ENCODE data around the gene ROGDI.

The ROGDI gene

GRCh38 chr16:4750896-4751295, 51.5 kb downstream of the ROGDI start:
- H3K4me3 ChIP-seq (ENCODE audit: low read depth, low read length) = no peak overlapping the region
- no peaks in the 10 kb centered on the region for H3K27me3 ChIP-seq
- no peaks in the 10 kb centered on the region; the same call in 1 of the 2 replicates for H3K4me1 ChIP-seq
- H3K36me3 ChIP-seq = peaks cover 36% of the 10 kb centered on the region
- TF ChIP-seq, protein P1, sequence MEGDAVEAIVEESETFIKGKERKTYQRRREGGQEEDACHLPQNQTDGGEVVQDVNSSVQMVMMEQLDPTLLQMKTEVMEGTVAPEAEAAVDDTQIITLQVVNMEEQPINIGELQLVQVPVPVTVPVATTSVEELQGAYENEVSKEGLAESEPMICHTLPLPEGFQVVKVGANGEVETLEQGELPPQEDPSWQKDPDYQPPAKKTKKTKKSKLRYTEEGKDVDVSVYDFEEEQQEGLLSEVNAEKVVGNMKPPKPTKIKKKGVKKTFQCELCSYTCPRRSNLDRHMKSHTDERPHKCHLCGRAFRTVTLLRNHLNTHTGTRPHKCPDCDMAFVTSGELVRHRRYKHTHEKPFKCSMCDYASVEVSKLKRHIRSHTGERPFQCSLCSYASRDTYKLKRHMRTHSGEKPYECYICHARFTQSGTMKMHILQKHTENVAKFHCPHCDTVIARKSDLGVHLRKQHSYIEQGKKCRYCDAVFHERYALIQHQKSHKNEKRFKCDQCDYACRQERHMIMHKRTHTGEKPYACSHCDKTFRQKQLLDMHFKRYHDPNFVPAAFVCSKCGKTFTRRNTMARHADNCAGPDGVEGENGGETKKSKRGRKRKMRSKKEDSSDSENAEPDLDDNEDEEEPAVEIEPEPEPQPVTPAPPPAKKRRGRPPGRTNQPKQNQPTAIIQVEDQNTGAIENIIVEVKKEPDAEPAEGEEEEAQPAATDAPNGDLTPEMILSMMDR (IDR thresholded peaks at IDR 0.05; ENCODE audit: low read depth, low read length) = no peak
- no peaks in the 10 kb centered on the region for H3K9me3 ChIP-seq
- DNase-seq = no peak

DNA sequence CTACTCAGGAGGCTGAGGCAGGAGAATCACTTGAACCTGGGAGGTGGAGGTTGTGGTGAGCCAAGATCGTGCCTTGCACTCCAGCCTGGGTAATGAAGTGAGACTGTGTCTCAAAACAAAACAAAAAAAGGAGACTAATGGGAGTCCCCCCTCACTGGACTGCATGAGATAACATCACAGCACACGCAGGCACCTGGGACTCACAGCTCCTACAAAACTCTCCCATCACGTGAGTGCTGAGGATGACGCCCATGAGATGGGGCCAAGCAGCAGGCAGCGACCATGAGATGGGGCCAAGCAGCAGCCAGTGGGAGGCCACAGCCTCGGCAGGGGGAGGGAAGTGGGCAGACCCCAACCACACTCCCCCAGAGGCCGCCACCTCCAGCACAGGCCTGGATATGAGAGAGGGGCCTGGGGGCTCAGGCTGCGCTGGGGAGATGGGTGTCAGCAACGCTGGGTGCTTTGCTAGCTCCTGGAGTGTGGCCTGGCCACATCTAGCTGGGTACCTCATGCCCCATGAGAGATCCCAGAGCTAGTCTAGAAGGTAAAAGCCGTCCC, 52.7 kb downstream of the ROGDI start:
- no peaks in the 10 kb centered on the region; the same call in 1 of the 2 replicates for H3K4me1 ChIP-seq
- H3K36me3 ChIP-seq = peaks cover 25% of the 10 kb centered on the region
- H3K27me3 ChIP-seq = no peaks in the 10 kb centered on the region
- no peaks in the 10 kb centered on the region for H3K9me3 ChIP-seq
- no peak for DNase-seq
- TF ChIP-seq, protein P1 (IDR thresholded peaks at IDR 0.05; ENCODE audit: low read depth, low read length) = no peak
- no peak overlapping the region for H3K4me3 ChIP-seq (ENCODE audit: low read depth, low read length)

GRCh38 chr16:4748682-4749411, 53.6 kb downstream of the ROGDI start:
- no peak for DNase-seq
- no peaks in the 10 kb centered on the region for H3K9me3 ChIP-seq
- no peaks in the 10 kb centered on the region; the same call in 1 of the 2 replicates for H3K4me1 ChIP-seq
- no peaks in the 10 kb centered on the region for H3K27me3 ChIP-seq
- H3K36me3 ChIP-seq = peaks cover 25% of the 10 kb centered on the region
- TF ChIP-seq, protein P1 (IDR thresholded peaks at IDR 0.05; ENCODE audit: low read depth, low read length) = no peak
- H3K4me3 ChIP-seq (ENCODE audit: low read depth, low read length) = no peak overlapping the region

GRCh38 chr16:4747906-4748681, 54.3 kb downstream of the ROGDI start:
- TF ChIP-seq, protein P1 (IDR thresholded peaks at IDR 0.05; ENCODE audit: low read depth, low read length) = no peak
- no peak for DNase-seq
- H3K4me3 ChIP-seq (ENCODE audit: low read depth, low read length) = no peak overlapping the region

DNA sequence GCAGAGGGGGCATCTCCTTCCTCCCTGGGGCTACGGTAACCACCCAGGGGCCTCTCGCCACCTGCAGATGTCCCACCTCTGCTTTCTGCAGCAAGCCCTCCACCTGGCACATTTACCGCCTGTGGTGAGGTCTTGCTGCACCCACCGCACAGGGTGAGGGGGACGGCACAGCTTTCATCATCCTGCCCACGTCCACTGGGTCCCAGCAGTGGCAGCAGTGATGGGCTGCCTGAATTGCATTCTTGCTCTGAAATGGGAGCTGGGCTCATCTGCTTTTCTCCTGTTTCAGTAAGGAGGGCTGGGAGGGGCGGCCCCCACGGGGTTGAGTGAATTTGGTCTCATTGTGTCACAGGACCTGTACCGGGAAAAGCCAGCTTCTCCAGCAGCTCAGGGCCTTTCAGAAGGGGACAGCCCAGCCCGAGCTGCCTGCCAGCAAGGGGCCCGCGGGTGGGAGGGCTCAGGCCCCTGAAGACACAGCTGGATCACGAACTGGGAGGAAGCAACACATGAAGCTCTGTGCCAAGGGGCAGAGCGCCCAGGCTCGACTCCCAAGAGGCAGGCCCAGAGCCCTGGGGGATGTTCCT, 55.4 kb downstream of the ROGDI start:
- Histone ChIP-seq H3K4me3 (ENCODE audit: low read depth, low read length) (no peak overlapping the region), H3K36me3 (peaks cover 8% of the 10 kb centered on the region), H3K4me1 (no peaks in the 10 kb centered on the region; the same call in 1 of the 2 replicates), H3K9me3 (no peaks in the 10 kb centered on the region), H3K27me3 (no peaks in the 10 kb centered on the region)
- DNase-seq = peak; percentile 42
- TF ChIP-seq, protein P1 (IDR thresholded peaks at IDR 0.05; ENCODE audit: low read depth, low read length) = no peak

More at GRCh38 chr16:4747906-4748681, 54.3 kb downstream of the ROGDI start:
- Histone ChIP-seq H3K36me3 (peaks cover 18% of the 10 kb centered on the region), H3K4me1 (no peaks in the 10 kb centered on the region; the same call in 1 of the 2 replicates), H3K9me3 (no peaks in the 10 kb centered on the region), H3K27me3 (no peaks in the 10 kb centered on the region)

Data from BE2C (cell line).